GM21367 (cell line): ENCODE data around the gene ITGA3.

Experiments used
- ATAC-seq: cut with Tn5 transposase; IDR thresholded peaks from one replicate; pipeline ENCODE4 v1.9.1; 2021; ENCODE audit not compliant: unreplicated experiment

The ITGA3 gene

GRCh38 chr17:50123649-50124349, 67.9 kb downstream of the ITGA3 start:
- no peak for ATAC-seq

- ATAC-seq = no peak
Observed at GRCh38 chr17:50125420-50125997, 69.6 kb downstream of the ITGA3 start.

GRCh38 chr17:50127697-50128361, 71.9 kb downstream of the ITGA3 start:
- ATAC-seq = no peak

- ATAC-seq = no peak
Observed at GRCh38 chr17:50128441-50129352, 72.8 kb downstream of the ITGA3 start.

GRCh38 chr17:50129353-50129727, 73.4 kb downstream of the ITGA3 start:
- no peak for ATAC-seq

GRCh38 chr17:50129728-50130558, 74.0 kb downstream of the ITGA3 start, which contains the start of gene SAMD14:
Gene SAMD14, minus strand, starts transcription at chr17:50130160. Its CDS starts 5,201 bp downstream, at chr17:50124959.
- ATAC-seq = no peak

GRCh38 chr17:50130559-50131305, 74.8 kb downstream of the ITGA3 start:
- ATAC-seq = no peak

- no peak for ATAC-seq
Observed at GRCh38 chr17:50132104-50132794, 76.3 kb downstream of the ITGA3 start.

- ATAC-seq = no peak
Observed at GRCh38 chr17:50133028-50133768, 77.3 kb downstream of the ITGA3 start.

GRCh38 chr17:50133769-50134099, 77.8 kb downstream of the ITGA3 start:
- no peak for ATAC-seq

GRCh38 chr17:50134206-50135110, 78.5 kb downstream of the ITGA3 start:
- ATAC-seq = no peak

GRCh38 chr17:50135316-50136095, 79.6 kb downstream of the ITGA3 start:
- no peak for ATAC-seq

- ATAC-seq = no peak
Observed at GRCh38 chr17:50136096-50136687, 80.3 kb downstream of the ITGA3 start.

- ATAC-seq = no peak
Observed at GRCh38 chr17:50137042-50137441, 81.1 kb downstream of the ITGA3 start.

GRCh38 chr17:50139185-50139783, 83.4 kb downstream of the ITGA3 start:
- no peak for ATAC-seq
